Suprapubic skin (tissue), 4 donors: ENCODE measurements around the gene MYLK4. TPM values are rescaled to one million over a fixed set of nuclear protein-coding genes. Genes with fewer than 3 reads are reported as not detected.

Source experiments
- DNase-seq, 2 donors: peaks; one replicate each; pipeline ENCODE4 v3.0.0-alpha.2; 2019; ENCODE audit warnings: low spot score in 2 of 2
- H3K27ac ChIP-seq: fragments of 200-600 bp; sonication (generic); one replicate; pipeline ENCODE4 v1.5.1; 2019
- H3K27me3 ChIP-seq: fragments of 200-600 bp; sonication (generic); one replicate; pipeline ENCODE4 v1.5.1; 2019
- H3K36me3 ChIP-seq: fragments of 200-600 bp; sonication (generic); one replicate; pipeline ENCODE4 v1.5.1; 2019
- H3K4me1 ChIP-seq: fragments of 200-600 bp; sonication (generic); one replicate; pipeline ENCODE4 v1.5.1; 2019
- H3K4me3 ChIP-seq: fragments of 200-600 bp; sonication (generic); one replicate; pipeline ENCODE4 v1.5.1; 2019; ENCODE audit warnings: mild to moderate bottlenecking
- H3K9me3 ChIP-seq: fragments of 200-600 bp; sonication (generic); one replicate; pipeline ENCODE4 v1.5.1; 2019
- EP300 ChIP-seq: sonication (generic); formaldehyde crosslinking; IDR thresholded peaks from one replicate; pipeline ENCODE4 v1.6.1; 2017; ENCODE audit warnings: antibody characterized with exemption
- POLR2A ChIP-seq, 2 donors: fragments of 450-650 bp; IDR thresholded peaks; one replicate each; pipeline ENCODE4 v1.6.1; 2017; ENCODE audit warnings: antibody characterized with exemption in 2 of 2, mild to moderate bottlenecking in 2 of 2, moderate library complexity in 2 of 2
- POLR2AphosphoS5 ChIP-seq, 3 donors: sonication (generic); formaldehyde crosslinking; IDR thresholded peaks; one replicate each; pipeline ENCODE4 v1.6.1; 2017; ENCODE audit warnings: antibody characterized with exemption in 3 of 3
- WGBS: methylation state at CpG from one replicate; pipeline ENCODE4 v1.1.5; 2018; 5-methylcytosine and 5-hydroxymethylcytosine counted together
- total RNA-seq, 4 donors: library from RNA; depleted of rRNA; stranded (reverse); fragments of >200 nt; gene quantifications; one replicate each; pipeline ENCODE4 v1.1.0, GENCODE V29; 2016
- TF ChIP-seq, protein P1 (sequence below), 2 donors: fragments of 200-600 bp in 1 of 2; fragments of 450-650 bp in 1 of 2; sonication (generic) in 1 of 2; IDR thresholded peaks; one replicate each; pipeline ENCODE4 v1.5.1; 2016 to 2019; ENCODE audit warnings: antibody characterized with exemption in 2 of 2, mild to moderate bottlenecking in 1 of 2, moderate library complexity in 1 of 2

Gene MYLK4
- total RNA-seq, 4 donors from 2014 or later: 1.8 to 6.6 (median 3.5) TPM

DNA sequence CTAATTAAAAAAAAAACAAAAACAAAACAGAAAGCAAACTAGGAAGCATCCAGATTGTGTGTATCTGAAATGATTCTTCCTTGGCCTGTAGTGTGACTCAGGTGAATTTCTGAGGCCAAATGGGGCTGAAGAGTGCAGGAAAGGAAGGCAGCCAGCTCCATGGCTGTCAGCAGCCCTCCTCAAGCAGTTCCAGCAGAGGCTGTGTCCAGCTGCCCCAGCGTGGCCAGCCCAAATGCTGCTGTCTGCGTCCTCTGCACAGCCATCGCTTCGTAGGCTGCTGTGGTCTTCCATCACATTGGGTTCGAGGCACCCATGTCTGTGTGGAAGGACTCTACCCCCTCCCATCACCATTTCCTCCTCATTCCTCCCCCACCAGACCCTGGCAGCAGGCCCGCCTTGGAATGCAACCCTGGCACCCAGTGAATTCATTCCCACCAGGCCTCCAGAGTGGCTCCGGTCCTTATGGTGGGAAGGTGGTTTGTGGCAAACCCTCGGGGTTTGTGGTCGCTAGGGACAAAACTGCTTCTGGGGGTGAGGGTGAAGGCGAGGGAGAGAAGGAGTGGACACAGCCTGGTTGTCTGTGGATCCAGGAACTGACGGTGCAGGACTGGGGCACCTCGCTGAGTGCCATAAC lies 81.5 kb downstream of the MYLK4 start:
- DNase-seq: no peak
- Histone ChIP-seq H3K4me3 (no peak overlapping the region), H3K27ac (no peak overlapping the region), H3K4me1 (no peaks in the 10 kb centered on the region), H3K36me3 (no peaks in the 10 kb centered on the region), H3K9me3 (no peaks in the 10 kb centered on the region), H3K27me3 (no peaks in the 10 kb centered on the region)
- no peak for TF ChIP-seq POLR2A (IDR thresholded peaks at IDR 0.05)
- no peak for TF ChIP-seq POLR2AphosphoS5 (IDR thresholded peaks at IDR 0.05)
- TF ChIP-seq EP300: no peak
- TF ChIP-seq, protein P1, sequence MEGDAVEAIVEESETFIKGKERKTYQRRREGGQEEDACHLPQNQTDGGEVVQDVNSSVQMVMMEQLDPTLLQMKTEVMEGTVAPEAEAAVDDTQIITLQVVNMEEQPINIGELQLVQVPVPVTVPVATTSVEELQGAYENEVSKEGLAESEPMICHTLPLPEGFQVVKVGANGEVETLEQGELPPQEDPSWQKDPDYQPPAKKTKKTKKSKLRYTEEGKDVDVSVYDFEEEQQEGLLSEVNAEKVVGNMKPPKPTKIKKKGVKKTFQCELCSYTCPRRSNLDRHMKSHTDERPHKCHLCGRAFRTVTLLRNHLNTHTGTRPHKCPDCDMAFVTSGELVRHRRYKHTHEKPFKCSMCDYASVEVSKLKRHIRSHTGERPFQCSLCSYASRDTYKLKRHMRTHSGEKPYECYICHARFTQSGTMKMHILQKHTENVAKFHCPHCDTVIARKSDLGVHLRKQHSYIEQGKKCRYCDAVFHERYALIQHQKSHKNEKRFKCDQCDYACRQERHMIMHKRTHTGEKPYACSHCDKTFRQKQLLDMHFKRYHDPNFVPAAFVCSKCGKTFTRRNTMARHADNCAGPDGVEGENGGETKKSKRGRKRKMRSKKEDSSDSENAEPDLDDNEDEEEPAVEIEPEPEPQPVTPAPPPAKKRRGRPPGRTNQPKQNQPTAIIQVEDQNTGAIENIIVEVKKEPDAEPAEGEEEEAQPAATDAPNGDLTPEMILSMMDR (IDR thresholded peaks at IDR 0.05): no peak
- 88% methylated on average over 12 of the region's 12 CpGs for WGBS

DNA sequence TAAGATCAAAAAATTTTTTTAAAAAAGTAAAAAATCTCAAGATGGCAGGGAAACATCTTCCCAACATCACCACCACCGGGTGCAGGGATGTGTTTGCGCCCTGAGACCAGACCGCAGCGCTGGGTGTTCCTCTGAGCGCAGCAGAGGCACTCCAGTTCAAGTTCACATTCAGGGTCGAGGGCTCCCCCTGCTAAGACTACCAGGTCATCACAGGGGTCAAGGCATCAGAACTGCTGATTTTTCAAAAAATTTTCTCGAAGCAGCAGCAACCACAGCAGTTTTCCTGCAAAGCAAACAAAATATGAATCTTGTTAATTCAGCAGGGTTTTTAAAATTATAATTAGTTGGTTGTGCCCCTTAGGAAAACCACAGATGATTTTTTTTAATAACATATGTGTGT lies 83.1 kb downstream of the MYLK4 start:
- no peaks in the 10 kb centered on the region for H3K4me1 ChIP-seq
- no peaks in the 10 kb centered on the region for H3K27me3 ChIP-seq
- DNase-seq: no peak
- TF ChIP-seq POLR2A (IDR thresholded peaks at IDR 0.05): no peak
- no peak for TF ChIP-seq POLR2AphosphoS5 (IDR thresholded peaks at IDR 0.05)
- TF ChIP-seq, protein P1 (IDR thresholded peaks at IDR 0.05): no peak
- no peak for TF ChIP-seq EP300
- no peak overlapping the region for H3K4me3 ChIP-seq
- H3K9me3 ChIP-seq: no peaks in the 10 kb centered on the region
- H3K27ac ChIP-seq: no peak overlapping the region
- H3K36me3 ChIP-seq: no peaks in the 10 kb centered on the region
- WGBS: 87% methylated on average over 7 of the region's 7 CpGs

DNA sequence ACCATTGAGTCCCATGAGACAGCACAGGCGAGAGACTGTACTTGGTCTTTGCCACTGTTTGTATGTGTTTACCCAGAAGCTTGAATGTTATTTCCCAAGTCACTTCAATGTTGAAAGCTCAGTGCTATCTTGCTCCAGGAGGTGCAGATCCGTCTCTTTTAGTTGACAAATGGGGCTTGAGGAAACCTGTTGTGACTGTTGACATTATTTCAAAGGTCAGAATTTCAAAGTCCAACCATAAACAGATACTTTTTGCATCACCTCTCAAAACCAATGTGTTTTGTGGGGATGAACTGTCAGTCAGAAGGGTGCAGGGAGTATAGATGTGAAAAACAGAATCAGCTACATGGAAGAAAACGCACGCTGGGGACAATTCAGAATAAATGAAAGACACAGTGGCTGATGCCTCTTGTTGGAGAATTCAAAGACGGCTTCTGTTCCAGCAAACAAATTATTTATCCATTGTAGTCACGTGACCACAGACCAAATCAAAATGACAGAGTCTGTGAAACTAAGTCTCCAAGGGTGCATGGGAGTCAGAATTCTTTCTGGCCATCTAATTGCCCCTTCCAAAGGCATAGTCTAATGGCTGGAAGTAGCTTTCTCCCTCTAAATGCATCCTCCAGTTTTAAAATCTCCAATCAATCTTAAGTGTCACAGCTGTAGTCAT lies 83.7 kb downstream of the MYLK4 start:
- H3K27ac ChIP-seq: no peak overlapping the region
- no peak for DNase-seq
- 95% methylated on average over 6 of the region's 6 CpGs for WGBS
- H3K4me1 ChIP-seq: no peaks in the 10 kb centered on the region
- no peaks in the 10 kb centered on the region for H3K27me3 ChIP-seq
- H3K9me3 ChIP-seq: no peaks in the 10 kb centered on the region
- no peak overlapping the region for H3K4me3 ChIP-seq
- H3K36me3 ChIP-seq: no peaks in the 10 kb centered on the region
- no peak for TF ChIP-seq POLR2AphosphoS5 (IDR thresholded peaks at IDR 0.05)
- no peak for TF ChIP-seq EP300
- no peak for TF ChIP-seq POLR2A (IDR thresholded peaks at IDR 0.05)
- TF ChIP-seq, protein P1 (IDR thresholded peaks at IDR 0.05): no peak

DNA sequence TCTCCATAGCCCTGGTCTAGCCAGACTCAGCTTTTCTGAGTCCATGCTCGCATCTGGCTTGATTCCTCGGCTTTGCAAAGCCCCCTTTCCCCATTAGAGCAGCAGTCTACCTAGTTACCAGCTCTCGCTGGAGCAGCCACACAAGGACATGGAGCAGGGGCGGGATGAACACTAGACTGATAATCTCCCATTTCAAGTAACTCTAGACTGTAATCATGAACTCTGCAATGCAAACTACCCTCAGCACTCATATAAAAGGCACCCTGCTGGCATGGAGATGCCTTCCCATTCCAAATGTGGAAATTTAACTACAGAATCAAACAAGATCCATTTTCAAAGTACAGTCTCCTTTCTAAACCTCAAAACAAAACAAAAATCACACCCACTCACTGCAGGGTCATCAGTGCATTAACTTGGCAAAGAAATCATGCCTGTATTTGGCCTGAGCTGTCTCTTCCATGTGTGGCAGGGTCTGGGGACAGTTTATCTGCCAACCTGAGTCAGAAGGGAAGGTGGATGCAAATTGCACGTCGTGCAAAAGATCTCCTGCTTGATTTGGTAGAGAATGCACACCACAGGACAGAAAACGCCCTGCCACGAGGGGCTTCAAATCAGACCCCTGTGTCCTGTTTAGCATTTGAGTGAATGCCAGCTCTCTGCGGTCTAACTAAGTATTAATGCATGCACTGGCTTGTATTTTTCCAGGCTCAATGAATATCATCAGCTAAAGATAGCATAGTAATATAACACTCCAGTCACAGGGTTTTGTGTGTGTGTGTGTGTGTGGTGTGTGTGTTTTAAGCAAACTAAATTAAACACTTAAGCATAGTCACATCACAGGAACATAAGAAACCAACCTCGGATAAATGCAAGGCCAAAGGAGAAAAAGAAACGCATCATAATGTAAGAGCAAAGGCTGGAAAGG lies 85.3 kb downstream of the MYLK4 start:
- Histone ChIP-seq H3K36me3 (no peaks in the 10 kb centered on the region), H3K27me3 (no peaks in the 10 kb centered on the region), H3K4me3 (no peak overlapping the region), H3K27ac (no peak overlapping the region), H3K4me1 (no peaks in the 10 kb centered on the region), H3K9me3 (no peaks in the 10 kb centered on the region)
- 58% methylated on average over 11 of the region's 11 CpGs for WGBS
- DNase-seq: no peak
- TF ChIP-seq, protein P1 (IDR thresholded peaks at IDR 0.05): no peak
- TF ChIP-seq EP300 (no peak), POLR2AphosphoS5 (IDR thresholded peaks at IDR 0.05) (no peak), POLR2A (IDR thresholded peaks at IDR 0.05) (no peak)

DNA sequence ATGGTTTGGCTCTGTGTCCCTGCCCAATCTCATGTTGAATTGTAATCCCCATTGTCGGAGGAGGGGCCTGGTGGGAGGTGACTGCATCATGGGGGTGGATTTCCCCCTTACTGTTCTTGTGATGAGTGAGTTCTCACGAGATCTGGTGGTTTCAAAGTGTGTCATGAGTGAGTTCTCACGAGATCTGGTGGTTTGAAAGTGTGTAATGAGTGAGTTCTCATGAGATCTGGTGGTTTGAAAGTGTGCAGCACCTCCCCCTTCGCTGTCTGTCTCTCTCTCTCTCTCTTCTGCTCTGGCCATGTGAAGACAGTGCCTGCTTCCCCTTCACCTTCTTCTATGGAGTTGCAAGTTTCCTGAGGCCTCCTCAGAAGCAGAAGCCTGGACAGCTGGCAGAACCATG lies 87.6 kb downstream of the MYLK4 start:
- Histone ChIP-seq H3K4me3 (no peak overlapping the region), H3K27ac (no peak overlapping the region), H3K9me3 (no peaks in the 10 kb centered on the region), H3K36me3 (no peaks in the 10 kb centered on the region), H3K4me1 (no peaks in the 10 kb centered on the region), H3K27me3 (no peaks in the 10 kb centered on the region)
- WGBS: 82% methylated on average over 4 of the region's 4 CpGs
- DNase-seq: no peak
- TF ChIP-seq, protein P1 (IDR thresholded peaks at IDR 0.05): no peak
- TF ChIP-seq POLR2AphosphoS5 (IDR thresholded peaks at IDR 0.05): no peak
- no peak for TF ChIP-seq POLR2A (IDR thresholded peaks at IDR 0.05)
- no peak for TF ChIP-seq EP300
